ENCODE data around the gene TRAPPC14.
A peak's percentile ranks its signal among the peaks of the same experiment; 100 is the strongest.
"Not testable (repeated sequence)": the region's sequence is repeated elsewhere in the genome, so short reads cannot be mapped to it uniquely, and the experiment has no call there.

The TRAPPC14 gene

GRCh38 chr7:100153708-100154535, 4.6 kb downstream of the TRAPPC14 start:
- DNase-seq (ENCODE audit: low read depth): no peak

GRCh38 chr7:100152937-100153666, 5.4 kb downstream of the TRAPPC14 start:
- DNase-seq (ENCODE audit: low read depth): no peak

- DNase-seq (ENCODE audit: low read depth): no peak
Measured at GRCh38 chr7:100152404-100152803, 6.1 kb downstream of the TRAPPC14 start.

- DNase-seq (ENCODE audit: low read depth): peak; percentile 96
Measured at GRCh38 chr7:100148559-100149328, 9.8 kb downstream of the TRAPPC14 start, which contains the start of gene LAMTOR4. LAMTOR4 (plus strand) TSS chr7:100148918; CDS start chr7:100148973, 55 bp downstream.

- no peak for DNase-seq (ENCODE audit: low read depth)
Measured at GRCh38 chr7:100148225-100148558, 10.3 kb downstream of the TRAPPC14 start.

GRCh38 chr7:100147278-100147677, 11.2 kb downstream of the TRAPPC14 start:
- no peak for DNase-seq (ENCODE audit: low read depth)

GRCh38 chr7:100146350-100146749, 12.2 kb downstream of the TRAPPC14 start:
- not testable (repeated sequence) for DNase-seq (ENCODE audit: low read depth)

- DNase-seq (ENCODE audit: low read depth): no peak
Measured at GRCh38 chr7:100142461-100142860, 16.1 kb downstream of the TRAPPC14 start.

- DNase-seq (ENCODE audit: low read depth): no peak
Measured at GRCh38 chr7:100141555-100141949, 17.0 kb downstream of the TRAPPC14 start.

GRCh38 chr7:100137851-100138760, 20.4 kb downstream of the TRAPPC14 start:
- DNase-seq (ENCODE audit: low read depth): no peak

- DNase-seq (ENCODE audit: low read depth): peak; percentile 44
Measured at GRCh38 chr7:100132697-100133151, 25.8 kb downstream of the TRAPPC14 start.

GRCh38 chr7:100132126-100132525, 26.4 kb downstream of the TRAPPC14 start:
- no peak for DNase-seq (ENCODE audit: low read depth)

GRCh38 chr7:100130608-100131453, 27.7 kb downstream of the TRAPPC14 start:
- peak; percentile 74 for DNase-seq (ENCODE audit: low read depth)

- DNase-seq (ENCODE audit: low read depth): not testable (repeated sequence)
Measured at GRCh38 chr7:100130220-100130607, 28.3 kb downstream of the TRAPPC14 start.

GRCh38 chr7:100128637-100128963, 29.9 kb downstream of the TRAPPC14 start:
- DNase-seq (ENCODE audit: low read depth): no peak

GRCh38 chr7:100127866-100128636, 30.5 kb downstream of the TRAPPC14 start:
- no peak for DNase-seq (ENCODE audit: low read depth)

GRCh38 chr7:100126931-100127865, 31.3 kb downstream of the TRAPPC14 start, which contains the start of gene MBLAC1:
MBLAC1 (plus strand) TSS chr7:100126967; CDS start chr7:100127396, 429 bp downstream.
- DNase-seq (ENCODE audit: low read depth): peak; percentile 86

- DNase-seq (ENCODE audit: low read depth): no peak
Measured at GRCh38 chr7:100126239-100126930, 32.1 kb downstream of the TRAPPC14 start.
